OCI-LY1 (cell line): ENCODE data around the gene SIRT4.

ENCODE experiments used
- CTCF ChIP-seq: fragments of 200-600 bp; sonication (generic), shearing (Covaris generic); IDR thresholded peaks from 2 replicates; pipeline ENCODE4 v1.5.1; 2017; ENCODE audit warnings: mild to moderate bottlenecking, antibody characterized with exemption, low read length, moderate library complexity, mixed read lengths
- EZH2 ChIP-seq: fragments of 200-600 bp; sonication (generic), shearing (Covaris generic); IDR thresholded peaks from 2 replicates; pipeline ENCODE4 v1.8.0; 2017; ENCODE audit warnings: borderline replicate concordance, mixed run types, mild to moderate bottlenecking, antibody characterized with exemption, low read length, moderate library complexity, mixed read lengths

- TF ChIP-seq CTCF (no peak), EZH2 (no peak)
Measured at GRCh38 chr12:120284381-120284780, 17.7 kb upstream of the SIRT4 start.
